ENCODE measurements around the gene CCL21.
A peak's percentile ranks its signal among the peaks of the same experiment; 100 is the strongest.

CCL21 gene

DNA sequence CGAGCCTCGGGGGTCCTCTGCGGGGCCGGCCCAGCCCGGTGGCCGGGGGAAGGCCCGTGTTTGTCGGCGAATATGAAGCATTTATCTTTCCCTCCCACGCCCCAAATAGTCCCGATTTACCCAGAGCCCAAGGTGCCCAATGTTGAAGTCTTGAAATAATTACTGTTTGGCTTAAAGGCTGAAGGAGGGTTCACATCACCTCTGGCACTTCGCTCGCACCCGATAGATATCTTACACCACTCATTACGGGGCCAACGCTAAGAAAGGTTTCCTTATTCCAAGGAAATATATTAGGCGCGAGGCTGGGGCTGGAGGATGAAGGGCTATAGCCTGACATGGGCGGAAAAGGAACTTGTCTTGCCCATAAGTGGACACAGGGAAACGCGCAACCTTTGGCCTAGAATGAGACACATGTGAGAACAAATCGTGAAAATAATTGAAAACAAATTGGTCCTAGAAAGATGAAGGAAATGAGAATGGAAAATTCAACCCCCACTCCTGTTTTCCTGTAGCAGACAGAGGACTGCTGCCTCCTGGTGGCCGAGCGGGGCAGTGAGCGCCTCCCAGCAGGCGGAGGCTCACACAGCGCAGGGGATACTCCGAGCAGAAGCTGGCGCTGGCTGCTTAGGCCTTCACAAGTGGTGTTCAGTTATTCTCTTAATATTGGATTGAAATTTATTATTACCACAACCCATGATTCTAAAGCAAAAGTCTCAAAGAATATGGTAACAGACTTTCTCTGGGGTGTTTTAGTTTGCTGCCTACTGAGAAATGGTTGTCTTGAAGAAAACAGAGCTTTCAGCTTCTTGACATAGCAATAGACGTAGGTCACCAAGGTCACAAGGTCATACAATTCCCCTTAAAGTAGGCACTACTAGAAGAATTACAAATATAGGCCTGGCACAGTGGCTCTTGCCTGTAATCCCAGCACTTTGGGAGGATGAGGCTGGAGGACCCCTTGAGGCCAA, 7.9 kb downstream of the CCL21 start:
- DNase-seq: peak; percentile 54

DNA sequence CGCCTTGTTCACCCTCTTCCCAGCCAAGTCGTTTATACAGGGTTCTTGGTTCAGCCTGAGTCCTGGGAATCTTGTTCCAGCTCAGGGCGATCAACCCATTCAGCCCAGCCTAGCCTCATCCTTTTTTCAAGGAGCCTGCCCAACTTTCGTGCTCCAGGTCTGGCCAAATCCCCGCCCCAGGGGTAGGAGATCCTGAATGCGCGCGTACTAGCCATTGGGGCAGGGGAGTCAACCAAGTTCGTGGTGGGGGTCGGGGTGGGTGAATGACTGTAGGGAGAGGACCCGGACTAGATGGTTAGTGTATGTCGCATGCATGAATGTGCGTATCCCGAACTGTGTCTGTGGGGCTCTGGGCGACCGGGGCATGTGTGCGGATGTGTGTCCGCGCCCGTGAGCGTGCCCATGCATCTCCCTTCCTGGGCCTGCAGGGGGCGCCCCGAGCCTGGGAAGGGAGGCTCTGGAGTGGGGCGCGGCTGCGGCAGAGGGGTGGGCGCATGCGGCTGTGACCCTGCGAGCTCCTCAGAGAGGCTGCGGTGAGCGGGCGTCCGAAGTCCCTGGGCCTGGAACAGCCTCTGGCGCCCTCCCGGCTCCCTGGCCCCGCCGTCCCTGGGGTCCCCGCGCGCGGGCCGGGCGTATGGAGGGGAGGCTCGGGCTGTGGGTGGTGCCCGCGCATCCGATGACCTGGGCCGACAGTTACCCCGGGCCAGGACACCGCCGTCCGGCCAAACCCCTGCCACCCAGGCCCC, 8.7 kb downstream of the CCL21 start:
- peak; percentile 43 for DNase-seq

DNA sequence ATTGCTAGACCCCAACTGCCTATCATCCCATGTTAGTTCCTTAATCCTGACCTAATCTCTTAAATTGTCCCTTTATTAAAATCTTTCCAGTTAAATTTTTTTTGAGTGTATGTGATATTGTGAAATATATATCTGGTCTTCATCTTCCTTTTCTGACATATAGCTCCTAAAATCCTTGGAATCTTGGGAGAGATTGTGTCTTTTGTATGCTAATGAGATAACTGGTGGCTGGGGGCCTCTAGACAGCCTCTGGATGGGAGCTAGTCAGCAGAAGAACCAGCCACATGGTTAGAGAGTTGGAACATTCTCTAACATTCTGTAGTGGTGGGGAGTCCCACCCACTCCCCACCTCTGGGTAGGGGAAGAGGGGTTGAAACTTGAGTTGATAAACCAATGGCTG, 15.1 kb downstream of the CCL21 start:
- DNase-seq: no peak

DNA sequence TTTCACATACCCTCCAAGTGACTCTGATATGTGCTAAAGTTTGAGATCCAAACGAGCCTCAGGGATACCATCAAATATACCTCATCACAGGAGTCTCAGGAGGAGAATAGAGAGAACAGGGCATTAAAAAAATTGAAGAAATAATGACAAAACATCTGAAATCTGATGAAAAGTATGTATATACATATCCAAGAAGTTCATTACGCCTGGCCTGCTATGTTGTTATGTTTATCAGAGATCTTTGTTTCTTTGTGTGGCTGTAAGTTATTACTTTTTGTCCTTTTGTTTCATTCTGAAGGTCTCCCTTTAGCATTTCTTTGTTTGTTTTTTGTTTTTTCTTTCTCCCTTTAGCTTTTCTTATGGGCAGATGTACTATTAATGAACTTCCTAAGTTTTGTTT, 16.4 kb downstream of the CCL21 start:
- DNase-seq: no peak

DNA sequence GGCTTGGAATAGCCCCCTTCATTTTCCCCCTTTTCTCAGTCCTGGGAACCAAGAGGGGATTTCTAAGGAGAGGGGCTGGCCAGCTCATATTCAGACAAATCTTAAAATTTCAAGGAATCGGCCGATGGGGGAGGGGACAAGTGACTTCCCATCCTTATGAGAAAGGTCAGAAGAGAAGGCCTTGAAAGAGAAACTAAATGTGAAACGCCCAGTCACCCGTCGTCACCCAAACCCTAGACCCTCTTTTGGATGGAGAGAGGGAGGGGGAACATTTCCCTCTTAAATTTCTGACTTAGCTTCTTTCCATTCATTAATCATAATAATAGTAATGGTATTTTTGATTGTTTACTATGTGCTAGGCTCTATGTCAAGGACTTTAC, 18.0 kb downstream of the CCL21 start:
- no peak for DNase-seq

DNA sequence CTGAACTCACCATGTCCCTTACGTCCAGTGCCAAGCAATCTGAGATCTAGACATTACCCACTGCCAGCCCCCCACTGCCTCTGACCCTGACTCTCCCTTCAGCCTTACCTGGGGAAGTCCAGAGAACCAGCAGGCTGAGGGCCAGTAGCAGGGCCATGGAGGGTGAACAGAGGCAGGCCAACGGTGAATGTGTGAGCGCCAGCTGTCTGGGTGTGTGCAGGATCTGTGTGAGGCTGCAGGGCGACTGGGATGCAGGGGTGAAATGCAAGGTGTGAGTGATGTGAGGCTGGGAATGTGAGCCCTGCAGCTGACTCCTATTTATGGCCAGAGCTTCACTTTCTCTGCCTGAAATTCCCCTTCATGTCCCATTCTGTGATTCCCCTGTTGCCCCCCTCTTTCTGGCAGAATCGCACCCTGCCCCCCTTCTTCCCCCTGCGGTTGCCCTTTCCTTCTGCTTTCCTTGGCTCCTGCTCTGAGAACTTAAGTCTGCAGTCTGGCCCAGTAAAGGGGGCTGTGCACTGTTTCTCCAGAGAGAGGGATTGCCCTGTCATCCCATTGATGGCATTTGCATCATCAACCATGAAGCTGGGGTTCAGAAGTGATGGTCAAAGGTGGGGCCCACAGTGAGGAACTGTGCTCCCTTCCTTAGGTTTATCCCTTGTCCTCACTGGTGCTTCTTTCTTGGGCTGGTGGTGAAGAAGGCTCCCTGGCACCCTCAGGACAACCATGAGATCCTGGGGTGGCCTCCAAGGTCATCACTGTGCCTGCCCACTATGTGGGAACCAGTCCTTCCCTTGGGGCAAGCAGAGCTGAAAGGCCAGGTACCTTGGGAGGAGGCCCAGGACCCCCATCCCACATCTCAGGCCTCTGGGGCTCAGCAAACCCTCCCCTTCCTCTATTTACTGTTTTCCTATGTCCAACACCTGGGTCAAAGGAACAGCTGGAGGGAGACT, 18.7 kb downstream of the CCL21 start, which contains the start of gene CCL19:
Gene CCL19 (minus strand): TSS at position 294 of the 953 bp plus-strand sequence. CDS start 137 bp downstream, at position 157.
- no peak for DNase-seq

DNA sequence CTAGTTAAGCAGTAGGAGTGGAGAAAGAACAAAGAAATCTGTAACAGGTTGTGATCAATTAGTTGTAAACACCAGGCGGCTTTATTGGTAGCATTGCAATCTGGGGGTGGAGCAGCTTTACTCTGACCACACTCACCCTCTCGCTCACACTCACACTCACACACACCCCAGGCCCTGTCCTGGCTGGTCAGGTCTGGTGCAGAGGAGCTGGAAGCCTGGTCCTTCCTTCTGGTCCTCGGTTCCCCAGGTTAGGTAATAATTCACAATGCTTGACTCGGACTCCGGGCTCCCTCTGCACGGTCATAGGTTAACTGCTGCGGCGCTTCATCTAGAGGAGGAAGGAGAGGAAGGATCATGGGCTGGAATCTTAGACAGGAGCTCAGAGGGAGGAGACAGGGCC, 20.4 kb downstream of the CCL21 start:
- no peak for DNase-seq

DNA sequence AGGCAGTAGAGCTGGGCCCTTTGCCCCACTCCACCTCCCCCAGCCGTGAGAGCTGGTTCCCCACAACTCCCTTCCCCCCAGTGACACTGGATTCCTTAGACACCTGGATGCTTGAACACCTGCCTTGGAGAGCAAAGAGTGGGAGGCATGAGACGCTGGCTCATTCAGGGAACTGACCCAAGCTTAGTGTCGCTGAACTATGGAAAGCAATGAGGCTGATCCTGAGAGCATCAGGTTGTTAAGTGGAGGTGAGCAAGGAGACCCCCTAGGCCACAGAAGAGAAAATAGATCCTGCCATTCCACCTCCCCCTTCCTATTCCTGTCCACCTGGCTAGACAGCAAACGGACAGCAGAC, 20.8 kb downstream of the CCL21 start:
- no peak for DNase-seq

DNA sequence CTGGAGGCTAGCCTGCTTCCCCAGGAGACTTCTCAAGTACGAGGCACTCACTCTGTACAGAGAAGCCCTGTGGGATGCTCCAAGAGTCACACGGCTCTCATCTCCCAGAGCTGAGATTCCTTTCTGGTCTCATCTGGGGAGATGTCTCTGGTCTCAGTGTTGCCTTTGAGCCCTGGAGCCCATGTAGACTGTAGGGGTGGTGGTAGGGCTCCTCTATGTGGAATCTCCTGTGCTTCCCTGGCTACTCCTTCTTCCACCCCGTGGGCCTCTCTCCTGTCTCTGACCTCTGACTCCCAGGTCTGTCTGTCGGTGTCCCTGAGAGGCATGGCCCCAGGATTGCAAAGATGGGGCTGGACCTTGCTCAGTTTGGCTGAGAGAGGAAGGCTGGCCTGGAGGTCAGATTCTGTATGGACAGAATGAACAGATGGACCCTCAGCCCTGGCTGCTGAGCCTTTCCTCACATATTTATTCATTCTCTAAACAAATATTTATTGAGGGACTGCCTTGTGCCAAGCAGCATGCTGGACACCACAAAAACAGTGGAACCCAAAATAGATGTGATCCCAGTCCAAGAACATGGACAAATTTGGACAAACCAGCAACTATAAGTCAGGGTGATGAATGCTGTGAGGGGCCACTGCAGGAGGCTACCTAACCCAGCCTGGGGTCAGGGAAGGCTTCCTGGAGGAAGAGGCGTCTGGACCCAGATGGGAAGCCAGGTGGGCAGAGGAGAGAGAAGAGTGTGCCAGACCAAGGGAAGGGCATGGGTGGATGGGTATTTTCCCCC, 21.4 kb downstream of the CCL21 start:
- no peak for DNase-seq

DNA sequence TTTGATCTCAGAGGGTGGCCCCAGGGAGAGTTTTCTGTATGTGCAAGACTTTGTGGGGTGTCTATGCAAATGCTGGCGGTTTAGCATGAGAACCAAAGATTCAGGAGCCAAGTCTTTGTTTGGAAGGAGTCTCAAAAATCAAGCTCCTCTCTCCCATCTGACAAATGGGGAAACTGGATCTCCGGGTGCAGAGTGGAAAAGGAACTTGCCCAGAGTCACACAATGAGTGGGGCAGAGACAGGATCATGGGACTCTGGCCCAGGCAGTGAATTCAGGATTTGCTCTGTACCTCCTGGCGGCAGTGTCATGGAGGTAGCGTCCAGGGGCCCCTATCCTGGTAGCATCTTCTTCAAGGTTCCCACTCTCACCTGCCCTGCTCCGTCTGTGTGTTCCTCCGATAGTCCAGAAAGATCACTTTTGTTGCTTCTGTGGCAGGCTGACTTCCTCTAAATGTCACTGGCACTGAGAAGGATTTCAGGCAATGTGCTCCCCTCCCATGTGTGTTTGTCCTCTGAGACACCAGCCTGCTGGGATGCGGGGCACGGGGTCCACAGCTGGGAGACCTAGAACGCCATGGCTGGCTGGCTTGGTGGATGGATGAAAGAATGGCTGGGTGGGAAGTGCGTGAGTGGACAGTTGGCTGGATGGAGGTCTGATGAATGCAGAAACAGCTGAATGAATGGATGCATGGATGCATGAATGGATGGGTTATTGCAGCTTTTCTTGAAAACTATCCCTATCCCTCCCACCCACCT, 22.5 kb downstream of the CCL21 start:
- no peak for DNase-seq

DNA sequence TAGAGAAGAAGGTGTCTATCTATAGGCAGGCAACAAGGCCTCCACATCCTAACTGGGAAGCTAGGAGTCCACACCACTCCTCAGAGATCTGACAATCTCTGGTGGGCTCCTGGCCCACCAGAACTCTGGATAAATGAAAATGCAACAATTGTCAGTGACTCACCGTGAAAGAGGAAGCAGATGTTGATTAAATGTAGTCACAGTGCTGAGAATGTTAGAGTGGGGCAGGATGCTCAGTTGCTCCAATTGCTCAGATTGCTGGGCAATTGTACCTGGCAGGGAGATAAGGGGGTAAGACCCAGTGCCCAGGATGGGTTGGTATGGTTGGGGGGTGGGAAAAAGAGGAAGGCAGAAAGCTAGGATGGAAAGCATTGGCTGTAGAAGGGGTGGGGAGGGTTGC, 23.2 kb downstream of the CCL21 start:
- DNase-seq: no peak

DNA sequence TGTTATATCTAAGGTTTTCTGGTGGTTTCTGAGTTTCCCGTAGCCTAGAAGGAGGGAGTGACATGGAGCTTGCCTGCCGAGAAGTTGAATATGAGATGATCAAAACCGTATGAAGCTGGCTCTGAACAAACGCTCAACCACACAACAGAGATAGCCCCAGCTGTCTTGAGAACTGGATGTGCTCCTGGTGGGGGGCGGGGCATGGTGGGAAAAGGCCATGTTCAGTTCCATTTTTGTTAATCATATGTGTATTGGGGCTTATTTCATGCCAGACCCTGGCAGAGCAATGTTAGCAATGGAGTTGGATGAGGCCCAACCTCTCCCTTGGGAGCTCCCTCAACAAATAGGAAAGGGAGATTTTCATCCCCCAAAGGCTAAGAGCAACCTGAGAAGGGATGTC, 23.7 kb downstream of the CCL21 start:
- no peak for DNase-seq

DNA sequence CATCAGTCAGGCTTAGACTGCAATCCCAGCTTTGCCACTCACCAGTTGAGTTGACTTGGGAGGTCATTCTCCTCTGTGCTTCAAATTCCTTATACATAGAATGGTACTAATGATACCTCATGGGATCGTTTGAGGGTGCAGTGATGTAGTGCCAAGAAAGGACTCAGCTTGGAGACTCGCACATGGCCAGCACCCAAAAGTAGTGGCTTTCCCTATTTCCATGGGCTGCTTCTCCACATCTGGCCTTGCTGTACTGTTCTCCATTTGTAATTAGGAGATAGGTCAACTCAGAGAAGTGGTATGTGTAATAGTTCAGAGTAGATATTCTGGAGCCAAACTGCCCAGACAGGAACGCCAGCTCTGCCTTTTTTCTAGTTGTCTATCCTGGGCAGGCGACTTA, 24.3 kb downstream of the CCL21 start:
- no peak for DNase-seq

DNA sequence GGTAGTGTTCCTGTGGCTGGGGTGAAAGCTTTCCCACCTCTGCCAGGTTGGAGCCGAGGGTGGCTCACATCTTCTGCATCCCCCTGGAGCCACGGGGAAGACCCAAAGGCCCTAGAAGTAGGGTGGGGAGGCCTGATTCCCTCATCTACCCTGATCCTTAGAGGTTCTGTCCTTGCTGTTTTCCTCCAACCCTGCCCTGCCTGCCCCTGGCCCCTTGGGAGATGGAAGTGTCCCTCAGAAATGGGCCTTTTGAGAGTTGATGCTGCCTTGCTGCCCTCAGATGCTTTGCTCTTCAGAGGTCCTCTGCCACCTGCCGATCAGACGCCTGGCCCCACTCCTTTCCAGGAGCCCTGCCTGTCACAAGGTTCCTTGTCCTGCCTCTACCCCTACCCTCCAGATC, 25.1 kb downstream of the CCL21 start:
- DNase-seq: no peak

DNA sequence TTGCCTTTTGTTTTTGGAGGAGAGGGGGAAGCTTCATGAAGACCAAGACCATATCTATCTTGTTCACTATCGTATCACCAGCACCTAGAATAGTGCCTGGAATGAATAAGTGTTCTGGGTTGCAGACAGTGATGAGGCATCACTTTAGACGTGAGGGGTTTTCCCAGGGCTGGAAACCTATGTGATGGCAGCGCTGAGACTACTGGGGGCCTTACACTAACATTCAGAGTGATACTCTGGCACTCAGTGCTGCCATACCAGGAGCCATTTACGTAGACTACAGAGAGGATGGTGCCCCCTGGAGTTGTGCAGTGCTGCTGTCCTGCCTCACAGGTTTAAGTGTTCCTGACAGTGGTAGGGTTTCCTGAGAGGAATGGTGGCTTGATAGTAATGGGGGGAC, 25.8 kb downstream of the CCL21 start:
- DNase-seq: no peak

DNA sequence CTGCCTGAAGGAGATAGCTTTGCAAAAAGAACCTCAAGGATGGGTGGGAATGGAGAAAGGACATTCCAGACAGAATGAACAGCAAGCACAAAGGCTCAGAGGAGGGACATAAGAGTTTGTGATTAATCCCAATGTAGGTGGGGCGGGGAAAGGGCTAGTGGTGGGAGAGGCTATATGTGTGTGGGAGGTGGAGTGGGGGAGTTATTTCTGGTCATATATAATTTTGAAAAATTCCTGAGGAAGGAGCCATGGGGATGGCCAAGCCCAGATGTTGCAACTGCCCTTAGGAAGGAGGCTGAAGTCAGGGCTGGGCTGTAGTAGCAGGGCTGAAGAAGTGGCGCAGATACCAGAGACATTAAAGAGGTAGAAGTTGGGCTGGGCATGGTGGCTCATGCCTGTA, 34.1 kb downstream of the CCL21 start:
- no peak for DNase-seq

DNA sequence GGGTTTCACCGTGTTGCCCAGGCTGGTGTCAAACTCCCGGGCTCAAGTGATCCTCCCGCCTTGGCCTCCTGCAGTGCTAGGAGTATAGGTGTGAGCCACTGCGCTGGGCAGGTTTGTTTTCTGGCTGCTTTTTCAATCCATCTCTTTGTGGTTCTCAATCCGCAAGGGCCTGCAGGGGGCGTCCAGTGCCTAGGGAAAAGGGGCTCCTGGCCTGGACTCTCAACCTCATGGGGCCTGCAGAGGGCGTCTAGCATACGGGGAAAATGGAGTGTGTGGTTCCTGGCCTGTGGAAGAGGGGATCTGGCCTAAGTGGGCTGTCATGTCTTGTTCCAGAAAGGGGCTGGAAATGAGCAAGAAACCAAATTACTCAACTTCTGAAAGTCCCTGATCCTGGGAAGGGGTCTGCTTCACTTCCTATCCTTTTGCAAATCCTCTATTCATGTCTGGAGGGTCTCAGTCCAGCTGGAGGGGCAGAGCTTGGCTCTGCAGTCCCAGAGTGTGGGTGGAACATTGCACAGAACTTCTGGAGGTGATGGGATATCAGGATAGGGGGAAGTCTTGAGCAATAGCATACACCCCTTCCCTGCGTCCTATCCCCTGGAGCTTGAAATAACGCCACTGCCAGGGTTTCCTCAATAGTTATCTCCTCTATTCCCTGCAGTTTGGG, 34.8 kb downstream of the CCL21 start:
- DNase-seq: peak; percentile 45

DNA sequence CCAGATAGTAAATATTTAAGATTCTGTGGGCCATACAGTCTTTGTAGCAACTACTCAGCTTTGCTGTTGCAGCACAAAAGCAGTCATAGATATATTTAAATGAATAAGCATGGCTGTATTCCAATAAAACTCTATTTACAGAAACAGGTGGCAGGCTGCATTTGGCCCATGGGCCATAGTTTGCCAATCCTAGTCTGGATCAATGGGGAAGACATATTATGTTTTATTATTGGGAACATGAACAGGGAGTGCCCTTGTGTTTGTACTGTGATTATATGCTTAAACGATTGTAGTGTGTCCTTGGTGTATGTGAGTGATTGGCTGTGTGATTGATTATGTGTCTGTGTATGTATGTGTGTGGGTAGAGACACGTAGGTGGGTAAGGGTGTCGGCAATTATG, 35.5 kb downstream of the CCL21 start:
- DNase-seq: no peak

DNA sequence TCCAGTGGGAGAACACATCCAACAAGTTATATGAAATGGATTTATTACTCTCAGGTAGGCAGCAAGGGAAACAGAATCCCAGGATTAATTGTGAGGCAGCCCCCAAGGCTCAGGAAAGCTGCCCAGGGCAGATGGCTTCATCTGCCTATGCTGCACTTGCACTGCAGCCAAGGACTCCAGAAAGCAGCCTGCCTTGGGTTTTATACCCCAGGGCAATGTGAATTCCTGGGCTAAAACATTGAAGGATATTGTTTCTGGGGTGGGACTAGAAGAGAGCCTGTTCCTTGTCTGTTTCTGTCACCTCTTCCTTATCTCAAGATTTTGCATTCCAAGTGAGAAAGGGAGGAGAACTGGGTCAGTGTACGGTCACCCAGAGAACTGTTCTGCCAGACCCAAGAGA, 38.6 kb downstream of the CCL21 start:
- DNase-seq: no peak

DNA sequence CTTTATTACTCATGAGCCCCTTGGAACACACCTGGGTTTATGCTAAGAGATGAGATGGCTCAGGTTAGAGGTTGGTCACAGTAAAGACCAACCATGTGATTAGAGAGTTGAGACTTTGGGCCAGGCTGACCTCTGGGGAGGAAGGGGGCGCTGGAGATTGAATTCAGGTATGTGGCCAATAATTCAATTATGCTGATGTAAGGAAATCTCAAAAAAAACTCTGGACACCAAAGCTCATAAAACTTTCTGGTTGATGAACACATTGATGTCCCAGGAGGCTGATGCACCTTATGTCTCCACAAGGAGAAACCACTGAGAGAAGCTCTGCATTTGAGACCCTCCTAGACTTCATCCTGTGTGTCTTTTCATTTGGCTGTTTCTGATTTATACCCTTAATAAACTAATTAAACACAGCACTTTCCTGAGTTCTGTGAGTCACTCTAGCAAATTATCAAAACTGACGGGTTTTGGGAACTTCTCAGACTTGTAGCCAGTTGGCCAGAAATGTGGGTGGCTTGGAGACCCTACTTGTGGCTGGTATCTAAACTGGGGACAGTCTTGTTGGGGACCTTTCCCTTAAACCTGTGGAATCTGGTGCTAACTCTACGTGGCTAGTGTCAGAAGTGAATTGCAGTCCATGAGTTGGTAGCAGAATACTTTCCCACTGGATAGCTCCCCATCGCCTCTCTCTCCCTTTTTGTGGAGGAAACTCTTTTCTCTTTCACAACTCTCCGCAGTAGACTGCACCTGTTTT, 40.0 kb downstream of the CCL21 start:
- no peak for DNase-seq
